Stimulated activated CD4-positive, alpha-beta T cell treated with anti-CD3 and anti-CD28 coated beads, Interleukin-2, amount 100 ng/mL, for 48 hours (primary cell): ENCODE measurements around the gene SERPINB10.
"Not testable (repeated sequence)": the region's sequence is repeated elsewhere in the genome, so short reads cannot be mapped to it uniquely, and the experiment has no call there.

ENCODE experiments used
- DNase-seq, 2 donors: peaks; one replicate each; pipeline ENCODE4 v3.0.0-alpha.2; 2020

SERPINB10 gene

DNA sequence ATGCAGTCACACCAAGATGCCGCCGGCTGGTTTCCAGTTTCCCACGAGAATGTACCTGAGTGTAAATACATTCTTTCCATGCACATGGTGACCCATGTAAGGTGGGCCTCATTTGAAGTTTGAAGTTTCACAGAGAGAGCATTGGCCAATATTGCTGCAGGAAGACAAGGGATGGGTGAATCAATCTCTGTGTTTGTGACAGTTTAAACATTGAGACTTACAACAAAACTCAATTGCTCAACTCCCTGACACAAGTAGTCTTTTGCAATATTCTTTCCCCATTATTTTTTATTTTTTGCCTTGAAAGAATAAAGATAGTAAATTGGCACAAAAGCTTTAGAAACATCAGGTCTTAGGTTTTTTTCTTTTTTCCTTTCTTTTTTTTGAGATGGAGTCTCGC lies 15.2 kb upstream of the SERPINB10 start:
- no peak for DNase-seq

DNA sequence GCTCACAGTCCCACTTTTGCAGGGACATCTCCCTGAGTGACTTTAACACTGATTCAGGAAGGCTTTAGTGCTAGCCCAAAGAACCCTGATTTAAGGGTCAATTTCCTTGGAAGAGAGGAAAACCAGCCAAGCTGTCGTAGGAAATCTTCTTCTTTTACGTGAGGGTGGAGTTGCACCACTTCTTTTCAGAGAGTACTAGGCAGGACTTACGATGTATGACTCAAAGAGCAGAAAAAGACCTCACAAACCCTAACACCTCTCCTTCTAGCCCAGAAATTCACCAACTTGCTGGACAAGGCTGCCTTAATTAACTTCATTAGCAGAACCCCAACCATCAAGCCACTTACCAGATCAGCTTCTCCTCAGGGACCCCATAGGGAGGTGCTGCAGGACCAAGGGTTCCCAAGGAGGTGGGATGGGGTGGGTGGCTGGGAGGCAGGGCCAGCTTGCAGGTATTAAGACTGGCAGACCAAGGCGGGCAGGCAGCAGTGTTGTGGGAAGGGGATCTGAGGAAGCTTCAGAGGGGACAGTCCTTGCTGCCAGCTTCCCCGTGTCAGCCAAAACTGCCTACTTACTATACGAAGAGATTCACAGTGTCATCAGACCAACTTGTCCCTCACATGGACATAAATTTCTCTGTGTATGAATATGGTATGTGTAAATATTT lies 13.5 kb upstream of the SERPINB10 start:
- no peak for DNase-seq

DNA sequence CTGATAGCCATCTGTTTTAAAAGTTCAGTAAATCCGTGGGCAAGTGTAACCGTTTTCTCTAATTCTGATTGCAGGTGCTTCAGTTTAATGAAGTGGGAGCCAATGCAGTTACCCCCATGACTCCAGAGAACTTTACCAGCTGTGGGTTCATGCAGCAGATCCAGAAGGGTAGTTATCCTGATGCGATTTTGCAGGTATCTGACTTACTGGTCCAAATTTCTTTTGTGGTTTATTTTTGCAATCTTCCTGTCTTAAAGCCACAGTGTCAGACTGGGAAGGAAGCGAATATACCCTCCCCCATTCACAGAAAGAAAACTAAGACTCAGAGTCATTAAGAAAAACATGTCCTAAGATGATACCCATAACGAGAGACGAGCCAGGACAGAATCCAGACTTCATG lies 12.6 kb upstream of the SERPINB10 start:
- DNase-seq: no peak

DNA sequence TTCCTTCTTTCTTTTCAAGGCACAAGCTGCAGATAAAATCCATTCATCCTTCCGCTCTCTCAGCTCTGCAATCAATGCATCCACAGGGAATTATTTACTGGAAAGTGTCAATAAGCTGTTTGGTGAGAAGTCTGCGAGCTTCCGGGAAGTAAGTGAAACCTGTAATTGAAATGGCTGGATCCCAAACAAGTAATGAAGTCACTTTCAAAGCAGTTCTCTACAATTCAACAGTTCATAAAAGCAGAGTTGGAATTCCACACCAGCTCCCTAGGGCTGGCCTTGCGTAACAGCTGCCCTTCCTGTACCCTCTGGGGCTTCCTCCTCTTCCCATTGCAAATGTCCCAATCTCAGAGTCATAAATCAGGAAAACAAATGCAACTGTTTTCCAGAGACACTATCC lies 10.7 kb upstream of the SERPINB10 start:
- DNase-seq: no peak

DNA sequence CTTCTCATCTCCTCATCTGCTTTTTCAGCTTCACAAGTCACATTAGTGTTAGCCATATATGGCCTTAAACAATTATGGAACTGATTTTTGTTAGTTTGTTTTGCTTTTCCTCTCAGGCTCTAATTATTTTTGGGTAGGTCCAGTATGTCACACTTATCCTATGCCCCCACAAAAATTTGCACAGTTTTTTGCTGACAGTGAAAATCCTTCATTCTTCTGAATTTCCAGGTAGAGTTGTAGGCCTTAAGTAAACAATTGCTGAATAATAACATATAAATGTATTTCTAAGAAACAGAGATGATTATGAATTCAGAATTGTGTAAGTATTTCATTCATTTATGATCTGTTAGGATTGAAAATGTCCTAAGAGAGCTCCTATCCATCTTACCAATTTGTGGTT lies 8.6 kb upstream of the SERPINB10 start:
- DNase-seq: no peak

DNA sequence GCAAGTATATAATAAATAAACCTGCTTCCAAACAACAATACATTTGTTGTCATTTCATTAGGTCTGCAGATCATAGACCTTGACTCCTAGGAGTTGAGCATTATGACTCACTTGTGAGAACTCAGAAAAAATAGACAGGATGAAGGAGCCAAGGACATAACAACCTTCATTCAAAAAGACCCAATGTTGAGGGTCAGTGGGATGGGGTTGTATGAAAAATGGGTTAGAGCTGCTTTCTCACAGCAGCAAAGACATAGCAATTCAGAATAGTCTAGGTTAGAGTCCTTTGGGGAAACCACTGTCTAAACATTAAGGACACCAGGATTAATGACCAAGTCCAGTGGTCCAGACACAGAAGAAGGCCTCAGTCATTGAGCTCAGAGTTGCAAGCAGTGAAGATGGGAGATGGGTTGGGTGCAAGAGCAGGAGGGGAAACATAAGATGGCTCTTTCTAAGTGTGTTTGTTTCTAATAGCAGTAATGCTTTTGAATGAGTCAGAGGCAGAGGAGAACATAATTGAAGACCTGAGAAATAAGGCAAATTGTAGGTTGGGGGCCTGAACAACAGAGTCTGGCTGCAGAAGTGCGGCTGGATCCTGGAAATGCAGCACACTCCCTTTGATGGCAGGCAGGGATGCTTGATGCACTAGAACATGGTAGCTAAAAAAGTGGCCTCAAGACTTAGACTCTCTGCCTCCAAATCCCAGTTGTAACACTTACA lies 3.7 kb upstream of the SERPINB10 start:
- DNase-seq: no peak

DNA sequence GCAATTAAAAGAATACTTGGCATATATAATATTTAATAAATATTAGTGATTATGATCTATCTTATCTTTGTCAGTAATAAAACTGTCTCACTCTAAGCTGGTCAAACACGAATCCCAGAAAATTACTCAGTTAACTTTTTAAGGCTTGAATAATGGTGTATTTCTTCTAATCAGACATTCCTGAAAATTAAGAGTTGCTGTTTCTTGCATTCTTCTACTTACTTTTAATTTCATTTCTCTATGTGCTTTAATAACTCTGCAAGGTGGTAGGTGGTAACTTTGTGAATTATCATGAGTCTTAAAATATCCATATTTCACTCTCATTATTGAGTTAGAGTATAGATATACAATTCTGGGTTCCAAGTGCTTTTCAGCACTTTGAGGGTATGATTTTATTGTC lies 3.1 kb upstream of the SERPINB10 start:
- DNase-seq: no peak

DNA sequence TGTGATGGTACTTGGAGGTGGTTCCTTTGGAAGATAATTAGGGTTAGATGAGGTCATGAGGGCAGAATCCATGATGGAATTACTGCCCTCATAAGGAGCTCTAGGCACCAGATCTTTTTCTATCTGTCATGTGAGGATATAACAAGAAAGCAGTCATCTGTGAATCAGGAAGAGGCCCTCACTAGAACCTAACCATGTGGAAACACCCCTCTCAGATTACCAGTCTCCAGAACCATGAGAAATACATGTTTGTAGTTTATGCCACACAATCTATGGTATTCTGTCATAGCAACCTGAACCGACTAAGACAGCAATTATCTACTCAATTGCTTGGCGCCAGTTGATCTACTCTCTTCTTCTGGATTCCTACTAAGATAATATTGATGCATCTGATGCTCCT lies 2.4 kb upstream of the SERPINB10 start:
- DNase-seq: no peak

DNA sequence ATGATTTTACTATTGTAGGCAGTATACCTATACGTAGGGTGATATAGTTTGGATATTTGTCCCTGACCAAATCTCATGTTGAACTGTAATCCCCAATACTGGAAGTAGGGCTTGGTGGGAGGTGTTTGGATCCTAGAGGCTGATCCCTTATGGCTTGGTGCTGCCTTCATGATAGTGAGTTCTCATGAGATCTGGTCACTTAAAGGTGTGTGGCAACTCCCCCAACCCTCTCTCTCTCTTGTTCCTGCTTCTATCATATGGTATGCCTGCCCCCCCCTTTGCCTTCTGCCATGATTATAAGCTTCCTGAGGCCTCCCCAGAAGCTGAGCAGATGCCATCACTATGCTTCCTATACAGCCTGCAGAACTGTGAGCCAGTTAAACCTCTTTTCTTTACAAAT lies 1.7 kb upstream of the SERPINB10 start:
- no peak for DNase-seq

DNA sequence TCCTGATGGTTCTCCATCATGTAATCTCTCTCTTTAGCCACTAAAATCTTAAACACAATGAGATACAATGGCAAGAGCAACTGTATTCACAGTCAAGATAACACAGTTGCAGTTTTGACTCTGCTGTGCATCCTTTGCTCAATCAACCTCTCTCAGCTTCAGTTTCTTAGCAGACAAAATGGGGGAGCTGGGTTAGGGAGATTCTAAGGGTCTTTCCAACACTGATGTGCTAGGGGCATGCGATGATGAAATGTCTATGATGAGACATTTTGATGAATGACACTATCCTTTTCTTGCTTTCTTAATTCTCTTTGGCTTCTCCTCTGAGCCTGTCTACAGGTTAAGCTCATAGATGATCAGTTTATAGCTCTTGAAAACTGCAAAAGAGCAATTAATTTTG lies 1.1 kb downstream of the SERPINB10 start:
- DNase-seq: no peak

DNA sequence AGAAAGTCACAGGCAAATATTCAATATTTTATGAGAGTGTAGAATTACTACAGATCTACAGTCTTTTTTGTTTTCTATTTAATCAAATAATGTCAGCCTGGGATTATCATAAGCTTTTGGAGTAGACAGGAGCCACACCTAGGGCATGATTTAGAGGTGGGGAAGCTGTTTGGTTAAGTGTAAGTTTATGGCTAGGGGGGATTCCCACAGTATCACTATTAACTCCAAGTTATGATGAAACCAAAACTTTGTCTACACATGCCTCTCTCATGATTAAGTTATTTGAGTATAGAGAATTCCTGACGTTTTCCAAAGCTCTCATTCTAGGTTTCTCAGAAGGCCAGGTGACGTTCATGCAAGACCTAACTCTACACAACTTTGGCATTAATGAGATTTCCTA lies 2.1 kb downstream of the SERPINB10 start:
- DNase-seq: no peak

DNA sequence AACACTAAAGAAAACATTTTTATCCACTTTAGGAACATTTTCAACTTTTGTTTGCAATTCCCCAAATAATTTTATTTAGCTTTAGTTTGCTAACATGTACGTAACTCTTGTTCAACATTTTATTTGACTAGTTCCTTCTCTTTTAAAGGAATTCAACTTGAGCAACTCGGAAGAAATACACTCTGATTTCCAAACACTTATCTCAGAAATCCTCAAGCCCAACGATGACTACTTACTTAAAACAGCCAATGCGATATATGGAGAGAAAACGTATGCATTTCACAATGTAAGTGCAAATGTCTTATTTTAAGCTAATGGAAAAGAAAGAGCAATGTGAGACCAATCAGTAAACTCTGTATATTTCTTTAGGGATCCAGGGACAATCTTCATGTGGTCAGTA lies 10.1 kb downstream of the SERPINB10 start:
- no peak for DNase-seq

DNA sequence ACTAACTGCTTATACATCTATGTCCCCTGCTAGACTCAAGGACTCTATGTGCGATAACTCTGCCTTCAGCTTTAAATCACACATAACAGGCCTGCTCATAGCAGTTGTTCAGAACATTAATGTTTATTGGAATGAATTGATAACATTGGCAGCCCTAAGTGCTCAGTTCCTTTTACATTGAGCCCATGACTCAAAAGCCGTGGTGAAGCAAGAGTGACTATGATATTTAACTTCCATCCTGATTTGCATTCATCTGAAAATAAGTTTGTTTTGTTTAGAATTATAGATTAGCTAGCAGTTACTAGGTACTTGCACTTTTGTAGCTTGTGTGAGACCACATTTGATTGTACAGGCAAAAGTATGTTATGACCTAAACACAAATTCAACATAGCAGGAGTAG lies 14.3 kb downstream of the SERPINB10 start:
- DNase-seq: no peak

DNA sequence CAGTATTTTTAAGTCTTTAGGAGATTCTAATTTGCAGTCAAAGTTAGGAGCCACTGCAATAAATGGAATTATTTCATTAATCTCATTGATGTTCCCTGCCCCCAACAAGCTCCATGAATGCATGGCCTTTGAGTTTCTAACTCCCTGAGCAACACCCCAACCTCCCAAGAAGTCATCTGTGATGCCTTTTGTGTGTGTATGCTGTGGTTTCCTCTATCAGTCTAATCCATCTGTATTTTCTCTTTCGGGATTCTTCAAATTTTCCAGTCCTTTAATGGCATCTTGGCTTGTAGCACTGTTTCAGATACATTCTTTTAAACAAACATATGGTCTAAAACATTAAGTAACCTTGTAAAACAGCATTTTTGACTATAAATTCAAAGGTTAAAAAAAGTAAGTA lies 16.8 kb downstream of the SERPINB10 start:
- DNase-seq: no peak

DNA sequence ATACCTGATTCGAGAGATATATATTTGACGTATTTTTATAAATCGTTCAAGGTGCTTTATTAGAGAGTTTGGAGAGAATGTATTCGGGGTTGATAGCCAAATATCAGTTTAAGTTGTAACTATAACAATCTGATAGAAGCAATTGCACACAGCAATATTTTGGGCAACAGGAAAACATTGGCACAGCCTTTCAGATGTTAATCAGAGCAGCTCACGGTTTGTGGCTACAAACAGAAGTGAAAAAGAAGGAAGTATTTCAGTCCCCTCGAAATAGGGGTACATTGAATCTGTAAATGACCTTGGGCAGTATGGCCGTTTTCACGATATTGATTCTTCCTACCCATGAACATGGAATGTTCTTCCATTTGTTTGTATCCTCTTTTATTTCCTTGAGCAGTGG lies 20.6 kb downstream of the SERPINB10 start:
- DNase-seq: no peak

DNA sequence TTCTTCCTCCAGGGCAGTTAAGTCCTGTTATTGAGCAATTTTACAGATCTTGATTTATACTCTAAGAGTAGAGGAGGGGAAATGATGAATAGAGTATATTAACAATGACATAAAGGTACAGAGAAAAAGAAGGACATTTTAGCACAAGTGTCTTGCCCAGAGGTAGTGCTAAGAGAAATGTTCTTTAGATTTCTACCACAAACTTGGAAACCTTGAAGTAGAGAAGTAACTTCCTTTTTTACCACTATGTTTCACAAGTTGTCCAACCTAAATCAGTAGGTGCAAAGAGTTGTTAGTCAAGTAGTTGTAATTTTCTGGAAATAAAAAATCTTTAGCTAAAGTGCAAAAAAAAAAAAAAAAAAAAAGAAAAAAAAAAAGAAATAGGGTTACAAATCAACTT lies 21.6 kb downstream of the SERPINB10 start:
- DNase-seq: not testable (repeated sequence)

DNA sequence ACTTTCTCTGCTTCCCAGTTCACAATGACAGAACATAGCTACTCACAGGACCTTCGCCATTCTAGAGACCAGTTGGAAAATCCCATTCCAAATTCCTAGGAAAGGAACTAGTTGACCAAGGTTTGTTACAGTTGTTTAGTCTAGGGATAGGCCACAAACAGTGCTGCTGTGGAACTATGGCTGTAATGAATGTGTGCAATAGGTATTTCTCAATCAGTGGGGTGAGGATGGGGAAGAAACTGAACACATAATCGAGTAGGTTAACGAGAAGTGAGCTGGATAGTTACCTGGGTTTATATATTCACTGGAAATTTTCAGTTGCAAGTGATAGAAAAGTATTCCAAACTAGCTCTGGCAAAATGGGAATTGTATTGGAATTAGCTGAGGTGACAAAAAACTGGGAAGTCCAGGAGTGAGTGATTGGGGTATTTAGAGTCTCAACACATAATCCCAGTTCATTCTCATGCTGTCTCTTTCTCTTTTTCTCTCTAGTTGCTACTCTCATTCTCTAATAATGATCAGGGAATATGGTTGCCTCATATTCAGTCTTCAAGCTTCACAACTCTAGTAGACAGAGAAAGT lies 23.1 kb downstream of the SERPINB10 start:
- DNase-seq: no peak

DNA sequence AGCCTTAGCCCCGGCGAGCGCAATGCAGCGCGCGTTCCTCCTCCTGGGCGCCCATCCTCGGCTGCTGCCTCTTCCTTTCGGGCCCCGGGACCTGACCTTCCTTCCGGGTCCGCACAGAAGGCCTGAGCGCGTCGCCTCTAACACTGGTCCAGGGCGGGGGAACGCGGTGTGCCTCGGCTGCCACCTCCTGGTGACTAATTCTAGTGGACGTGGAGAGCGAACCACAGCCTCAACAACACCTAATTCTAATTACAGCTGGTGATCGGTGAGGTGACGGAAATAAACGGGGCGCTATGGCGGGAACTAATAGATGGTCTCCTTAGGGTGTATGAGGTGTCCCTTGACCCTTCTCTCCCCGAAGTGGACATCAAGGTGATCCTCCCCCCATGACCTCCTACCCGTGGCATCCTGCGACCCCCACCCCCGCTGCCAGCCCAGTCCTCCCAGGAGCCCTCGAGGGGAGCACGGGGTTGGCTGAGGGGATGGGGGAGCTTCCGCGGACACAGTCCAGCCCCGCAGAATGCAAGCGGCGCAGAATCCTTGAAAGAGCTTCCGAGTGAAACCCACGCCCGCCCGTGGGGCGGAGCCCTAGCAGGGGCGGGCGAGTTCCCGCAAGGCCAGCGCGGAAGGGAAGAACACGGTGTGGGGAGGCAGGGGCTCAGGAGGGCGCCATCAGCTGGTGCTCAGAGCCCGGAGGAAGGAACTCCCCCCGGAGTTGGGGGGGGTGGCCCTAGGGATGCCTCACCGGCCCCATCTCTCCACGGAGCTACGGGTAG lies 28.6 kb downstream of the SERPINB10 start:
- DNase-seq: peak; percentile 41 to 60

DNA sequence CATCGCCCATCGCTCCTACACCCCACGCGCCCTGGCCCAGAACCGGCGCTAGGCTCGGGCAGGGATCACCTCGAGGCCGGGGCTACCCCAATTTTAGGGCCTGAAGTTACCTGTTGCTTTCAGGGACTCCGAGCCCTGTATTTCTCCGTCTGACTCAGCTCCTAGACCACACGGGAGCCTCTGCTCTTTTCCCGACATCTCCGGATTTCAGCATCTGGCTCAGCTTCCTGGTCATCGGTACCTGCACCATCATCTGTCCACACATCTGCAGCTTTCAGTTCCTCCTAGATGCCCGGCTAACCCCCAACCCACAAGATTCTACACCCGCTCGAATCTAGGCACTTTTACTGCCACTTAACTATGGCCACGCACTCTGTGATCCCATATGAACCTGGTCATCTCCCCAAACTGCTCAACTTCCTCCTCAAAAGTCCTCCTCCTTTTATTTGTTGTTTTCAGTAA lies 29.2 kb downstream of the SERPINB10 start:
- DNase-seq: no peak

DNA sequence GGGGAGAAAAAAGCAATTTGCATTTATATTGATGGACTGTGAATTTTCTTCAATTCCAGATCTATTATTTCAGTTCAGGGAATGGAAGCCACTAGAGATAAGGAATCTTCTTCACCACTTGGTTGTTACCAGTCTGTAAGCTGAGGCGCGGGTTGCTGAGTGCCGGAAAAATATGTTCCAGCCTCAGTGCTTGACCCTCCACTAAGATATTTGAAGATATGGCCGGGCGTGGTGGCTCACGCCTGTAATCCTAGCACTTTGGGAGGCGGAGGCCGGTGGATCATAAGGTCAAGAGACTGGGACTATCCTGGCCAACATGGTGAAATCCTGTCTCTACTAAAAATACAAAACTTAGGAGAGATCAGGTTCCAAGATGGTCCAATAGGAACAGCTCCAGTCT lies 32.2 kb downstream of the SERPINB10 start:
- DNase-seq: no peak

DNA sequence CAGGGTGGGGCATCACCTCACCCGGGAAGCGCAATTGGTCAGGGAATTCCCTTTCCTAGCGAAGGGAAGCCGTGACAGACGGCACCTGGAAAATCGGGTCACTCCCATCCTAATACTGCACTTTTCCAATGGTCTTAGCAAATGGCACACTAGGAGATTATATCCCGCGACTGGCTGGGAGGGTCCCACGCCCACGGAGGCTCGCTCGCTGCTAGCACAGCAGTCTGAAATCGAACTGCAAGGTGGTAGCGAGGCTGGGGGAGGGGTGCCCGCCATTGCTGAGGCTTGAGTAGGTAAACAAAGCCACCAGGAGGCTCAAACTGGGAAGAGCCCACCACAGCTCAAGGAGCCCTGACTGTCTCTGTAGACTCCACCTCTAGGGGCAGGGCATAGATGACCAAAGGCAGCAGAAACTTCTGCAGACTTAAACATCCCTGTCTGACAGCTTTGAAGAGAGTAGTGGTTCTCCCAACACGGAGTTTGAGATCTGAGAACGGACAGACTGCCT lies 32.8 kb downstream of the SERPINB10 start:
- DNase-seq: not testable (repeated sequence)

DNA sequence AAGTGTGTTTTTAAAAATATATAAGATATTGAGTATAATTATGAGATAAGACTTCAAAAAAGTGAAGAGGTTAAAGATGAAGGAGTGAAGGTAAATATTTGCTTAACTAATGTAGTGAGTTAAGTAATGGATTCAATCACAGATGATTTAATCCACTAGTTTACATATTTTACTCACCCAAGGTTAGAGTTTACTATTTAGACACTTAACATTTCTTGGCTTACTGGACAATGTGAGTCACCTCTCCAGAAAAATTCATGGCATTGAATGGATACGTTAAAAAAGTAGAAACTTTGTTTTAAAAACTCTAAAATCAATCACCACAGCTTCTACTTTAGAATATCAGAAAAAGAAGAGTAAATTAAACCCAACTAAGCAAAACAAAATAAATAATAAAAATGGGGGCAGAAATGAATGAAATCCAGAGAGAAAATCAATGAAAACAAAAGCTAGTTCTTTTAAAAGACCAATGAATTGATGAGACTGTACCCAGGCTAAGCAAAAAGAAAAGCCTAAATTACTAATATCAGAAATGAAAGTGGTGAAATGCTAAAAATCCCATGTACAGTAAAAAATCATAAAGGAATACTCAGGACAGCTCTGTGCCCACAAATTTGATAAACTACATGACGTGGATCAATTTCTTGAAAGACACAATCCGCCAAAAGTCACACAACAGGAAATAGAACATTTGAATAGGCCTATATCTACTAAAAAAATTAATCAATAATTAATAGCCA lies 39.5 kb downstream of the SERPINB10 start:
- no peak for DNase-seq
